GM15510 (cell line): Measurements from ENCODE around the gene METRNL.

Experiments used
- POLR2A ChIP-seq: IDR thresholded peaks from 3 replicates; pipeline ENCODE4 v1.6.1; 2011; ENCODE audit warnings: borderline replicate concordance; ENCODE audit not compliant: insufficient read length; ENCODE audit errors: extremely low read depth

METRNL gene

DNA sequence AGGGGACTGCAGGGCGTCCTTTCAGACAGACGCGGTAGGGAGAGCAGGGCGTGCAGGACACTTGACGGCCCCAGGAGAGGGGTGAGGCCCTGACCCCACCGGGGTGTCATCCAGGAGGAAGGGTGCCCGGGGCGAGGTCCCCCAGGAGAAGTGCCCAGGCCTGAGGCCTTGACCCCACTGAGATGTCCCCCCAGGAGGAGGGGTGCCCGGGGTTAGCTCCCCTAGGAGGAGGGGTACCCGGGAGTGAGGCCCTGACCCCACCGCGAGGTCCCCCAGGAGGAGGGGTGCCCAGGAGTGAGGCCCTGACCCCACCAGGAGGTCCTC, 27.2 kb upstream of the METRNL start:
- TF ChIP-seq POLR2A: no peak

DNA sequence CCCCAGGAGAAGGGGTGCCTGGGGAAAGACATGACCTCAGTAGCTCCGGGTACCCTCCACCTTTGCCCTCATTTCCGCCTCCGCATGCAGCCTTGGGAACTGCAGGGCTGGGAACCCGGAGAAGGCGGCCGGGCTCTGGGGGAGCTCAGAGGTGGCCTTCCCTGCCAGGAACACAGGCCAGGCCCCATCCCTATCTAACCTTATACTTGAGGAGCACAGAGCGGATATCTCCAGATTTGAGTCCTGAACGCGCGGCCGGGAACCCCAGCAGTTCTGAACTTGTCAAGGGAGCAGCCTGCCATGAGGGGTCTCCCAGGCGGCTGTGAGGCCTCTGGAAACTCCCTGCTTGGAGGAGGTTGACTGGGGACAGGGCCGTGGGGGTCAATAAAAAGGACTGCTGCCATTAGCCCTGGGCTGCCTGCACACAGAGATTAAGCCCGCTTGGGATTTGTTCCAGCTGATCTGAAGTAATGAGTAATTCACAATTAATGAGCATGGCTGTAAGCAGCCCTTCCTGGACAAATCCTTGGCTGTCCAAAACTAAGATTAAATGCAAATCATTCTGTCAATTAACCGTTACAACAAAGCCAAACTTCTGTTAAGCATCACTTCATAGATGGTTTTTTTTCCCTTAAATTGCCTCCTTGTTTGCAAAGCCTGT, 26.3 kb upstream of the METRNL start:
- TF ChIP-seq POLR2A: no peak

DNA sequence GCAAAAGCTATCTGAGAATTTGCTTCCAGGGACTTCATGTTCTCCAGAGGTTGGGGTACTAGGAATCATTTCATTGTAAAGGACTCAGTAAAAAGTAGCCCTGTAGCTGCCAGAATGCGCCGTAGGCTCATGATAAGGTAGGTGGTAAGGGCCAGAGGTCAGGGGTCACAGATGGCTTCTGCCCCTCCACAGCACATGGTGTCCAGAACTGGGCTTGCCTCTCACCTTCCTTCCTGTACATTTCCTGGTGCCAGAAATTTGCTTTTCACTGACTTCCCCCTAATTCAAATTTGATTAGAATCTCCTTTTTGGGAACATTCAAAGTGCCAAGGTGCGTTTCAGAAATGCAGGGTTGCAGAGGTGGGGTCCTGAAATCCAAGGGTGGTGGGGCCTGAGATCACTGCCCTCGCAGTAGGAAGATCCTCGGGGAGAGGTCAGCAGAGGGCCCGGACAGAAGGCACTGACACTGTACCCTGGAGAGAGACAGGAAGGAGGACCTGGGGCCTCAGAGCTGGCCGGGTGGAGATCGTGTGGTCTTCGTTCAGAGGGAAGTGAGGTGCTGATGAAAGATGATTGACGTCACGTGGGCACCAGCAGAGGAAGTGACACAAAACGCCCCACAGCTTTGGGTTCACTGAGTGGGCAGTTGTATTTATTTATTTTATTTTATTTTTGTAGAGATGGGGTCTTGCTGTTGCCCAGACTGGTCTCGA, 25.5 kb upstream of the METRNL start:
- TF ChIP-seq POLR2A: no peak

DNA sequence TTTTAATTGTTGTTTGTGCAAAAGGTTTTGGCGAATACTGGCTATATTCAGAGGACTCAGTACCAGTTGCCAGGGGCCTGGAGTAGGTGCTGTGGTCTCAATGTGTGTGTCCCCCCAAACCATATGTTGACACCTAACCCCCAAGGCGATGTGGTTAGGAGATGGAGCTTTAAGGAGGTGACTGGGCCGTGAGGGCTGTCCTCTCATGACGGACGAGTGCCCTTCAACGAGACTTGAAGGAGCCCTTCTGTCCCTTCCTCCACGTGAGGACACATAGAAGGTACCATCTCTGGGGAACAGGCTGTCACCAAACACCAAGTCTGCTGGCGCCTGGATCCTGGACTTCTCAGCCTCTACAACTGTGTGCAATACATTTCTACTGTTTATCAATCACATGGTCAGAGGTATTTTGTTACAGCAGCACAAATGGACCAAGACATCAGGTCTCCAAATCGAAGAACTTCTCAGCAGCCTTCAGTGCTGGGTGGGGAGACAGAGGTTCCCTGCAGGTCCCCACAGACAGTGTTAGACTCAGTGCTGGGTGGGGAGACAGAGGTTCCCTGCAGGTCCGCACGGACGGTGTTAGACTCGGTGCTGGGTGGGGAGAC, 24.8 kb upstream of the METRNL start:
- no peak for TF ChIP-seq POLR2A

DNA sequence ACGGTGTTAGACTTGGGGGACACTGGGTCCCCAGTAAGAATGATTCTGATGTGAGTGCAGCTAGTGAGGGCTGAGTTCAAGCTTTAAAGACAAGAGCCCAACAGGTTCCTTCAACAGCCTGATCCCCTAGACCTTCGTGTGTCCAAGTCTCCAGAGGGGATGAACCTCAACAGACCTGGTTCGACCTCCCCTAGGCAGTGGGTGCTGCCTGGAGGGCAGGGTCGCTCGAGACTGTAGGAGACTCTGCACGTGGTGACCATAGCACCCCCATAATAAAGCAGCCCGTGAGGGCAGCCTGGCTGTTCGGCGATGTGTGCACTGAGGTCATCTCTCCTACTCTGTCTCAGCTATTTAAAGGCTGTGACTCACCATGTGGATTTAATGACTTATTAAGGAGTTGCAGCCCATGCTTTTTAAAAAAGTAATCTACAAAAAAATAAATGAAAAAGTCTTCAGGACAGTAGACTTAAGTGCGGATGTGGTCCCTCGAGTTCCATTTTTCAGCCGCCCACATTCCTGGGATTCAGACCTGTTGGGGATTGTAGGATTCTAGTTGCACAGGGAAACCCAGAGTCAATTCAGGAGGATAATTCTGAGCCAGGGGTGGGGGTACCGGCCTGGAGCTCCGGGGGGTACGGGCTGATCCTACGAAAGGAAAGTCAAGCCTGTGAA, 23.4 kb upstream of the METRNL start:
- TF ChIP-seq POLR2A: no peak

DNA sequence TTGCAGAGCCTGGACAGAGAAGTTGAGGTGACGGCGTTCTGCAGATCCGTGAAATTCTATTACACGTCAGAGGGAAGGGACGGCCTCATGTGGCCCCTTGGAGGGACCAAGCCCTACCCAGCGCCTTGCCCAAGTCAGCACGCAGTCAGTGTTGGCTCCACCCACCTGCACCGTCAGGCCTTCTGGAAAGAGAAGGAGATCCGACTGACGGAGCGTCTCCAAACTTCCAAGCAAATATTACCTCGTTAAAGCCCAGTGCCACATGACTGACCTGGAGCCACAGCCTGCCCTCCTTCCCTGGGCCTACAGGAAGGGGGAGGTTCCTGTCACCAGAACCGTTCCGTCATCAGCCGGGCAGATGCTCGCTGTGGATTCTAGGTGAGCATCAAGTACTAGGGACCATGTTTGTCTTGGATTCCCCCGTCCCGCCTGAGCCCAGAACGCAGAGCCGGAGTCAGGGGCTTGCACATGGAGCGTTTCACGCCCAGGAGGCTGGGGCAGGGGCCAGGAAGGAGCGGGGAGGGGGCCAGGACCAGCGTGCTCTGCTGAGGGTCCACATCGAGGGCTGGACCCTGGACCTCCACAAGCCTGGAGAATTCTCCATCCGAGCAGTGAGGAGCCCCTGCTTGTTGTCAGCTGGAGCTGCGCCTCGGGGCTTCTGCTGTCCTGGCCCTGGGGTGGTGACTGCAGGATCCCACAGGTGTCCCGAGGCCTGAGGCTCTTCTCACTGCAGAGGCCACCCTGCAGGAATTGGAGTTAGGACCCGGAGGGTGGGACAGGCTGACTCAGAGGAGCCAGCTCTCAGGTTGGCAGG, 22.6 kb upstream of the METRNL start:
- no peak for TF ChIP-seq POLR2A

DNA sequence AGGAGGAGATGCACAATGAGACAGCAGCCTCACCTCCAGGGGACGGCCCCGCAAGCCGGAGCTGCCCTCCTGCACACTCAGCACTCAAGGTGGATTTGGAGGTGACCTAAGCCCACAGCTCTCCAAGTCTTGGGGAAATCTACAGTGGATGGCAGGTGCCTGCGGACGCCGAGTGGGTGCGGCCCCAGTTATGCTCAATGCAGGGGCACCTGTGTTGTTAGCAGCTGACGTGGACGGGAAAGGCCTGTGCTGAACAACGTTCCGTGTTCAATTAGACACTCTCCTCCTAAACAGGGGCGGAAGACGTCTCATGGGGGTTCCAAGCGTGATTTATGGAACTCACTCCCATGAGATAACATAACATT, 22.0 kb upstream of the METRNL start:
- no peak for TF ChIP-seq POLR2A

DNA sequence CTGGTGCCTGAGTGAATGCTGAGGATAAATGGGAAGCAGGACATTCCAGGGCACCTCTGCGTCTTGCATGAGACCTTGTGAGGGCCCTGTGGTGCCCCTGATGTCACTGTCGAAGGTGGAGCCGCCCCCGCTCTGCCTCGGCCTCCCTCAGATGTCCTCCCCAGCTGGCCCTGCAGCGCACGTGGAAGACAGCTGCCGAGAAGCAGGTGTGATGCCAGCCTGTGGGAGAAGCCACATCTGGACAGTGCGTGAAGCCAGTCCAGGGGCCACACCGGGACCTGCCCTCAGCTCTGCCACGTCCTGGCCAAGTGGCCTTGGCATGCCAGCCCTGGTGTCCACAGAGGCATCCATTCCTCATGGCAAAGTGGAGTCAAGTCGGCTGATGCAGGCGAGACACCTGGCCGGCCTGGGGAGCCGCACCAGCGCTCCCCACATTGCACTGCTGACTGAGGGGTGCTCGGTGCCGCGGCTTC, 21.6 kb upstream of the METRNL start:
- no peak for TF ChIP-seq POLR2A

DNA sequence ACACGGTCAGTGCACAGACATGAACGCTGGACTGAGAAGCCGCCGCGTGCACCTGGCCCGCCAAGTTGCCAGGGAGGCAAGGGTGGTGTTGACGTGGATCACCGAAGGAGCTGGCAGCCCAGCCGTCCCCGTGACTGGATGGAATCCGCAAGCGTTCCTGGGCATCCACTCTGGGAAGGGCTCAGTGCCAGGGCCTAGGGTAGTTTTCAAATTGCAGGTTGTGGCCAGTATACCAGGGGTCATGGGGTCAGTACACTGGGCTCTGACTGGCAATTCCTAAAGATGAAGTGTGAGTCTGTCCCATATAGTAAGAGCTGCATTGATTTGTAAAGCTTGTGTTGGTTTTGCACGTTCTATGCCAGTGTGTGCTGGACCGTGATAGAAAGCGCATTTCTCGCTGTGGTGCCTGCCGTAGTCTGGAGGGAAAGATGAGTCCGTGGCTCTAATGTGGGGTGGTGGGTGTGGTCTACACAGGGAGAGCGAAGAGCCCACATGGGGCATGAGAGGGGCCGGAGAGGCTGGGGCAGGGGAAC, 21.1 kb upstream of the METRNL start:
- TF ChIP-seq POLR2A: no peak

DNA sequence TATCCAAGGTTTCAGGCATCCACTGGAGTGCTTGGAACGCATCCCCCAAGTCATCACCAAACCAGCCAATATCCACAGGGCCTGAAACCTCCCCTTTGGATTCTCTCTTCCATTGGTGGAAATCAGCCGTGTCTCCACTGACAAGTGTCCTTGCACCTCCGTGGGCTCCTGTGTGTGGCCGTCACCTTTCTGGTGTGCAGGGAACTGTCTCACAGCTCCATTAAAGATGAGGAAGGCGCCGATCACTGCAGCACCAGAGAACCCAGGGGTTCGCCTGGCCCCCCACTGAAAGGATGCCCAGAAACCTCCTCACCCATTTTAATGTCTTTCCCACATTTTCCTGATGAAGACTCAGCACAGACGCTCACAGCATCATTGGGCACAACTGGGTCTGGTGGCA, 17.8 kb upstream of the METRNL start:
- TF ChIP-seq POLR2A: no peak

DNA sequence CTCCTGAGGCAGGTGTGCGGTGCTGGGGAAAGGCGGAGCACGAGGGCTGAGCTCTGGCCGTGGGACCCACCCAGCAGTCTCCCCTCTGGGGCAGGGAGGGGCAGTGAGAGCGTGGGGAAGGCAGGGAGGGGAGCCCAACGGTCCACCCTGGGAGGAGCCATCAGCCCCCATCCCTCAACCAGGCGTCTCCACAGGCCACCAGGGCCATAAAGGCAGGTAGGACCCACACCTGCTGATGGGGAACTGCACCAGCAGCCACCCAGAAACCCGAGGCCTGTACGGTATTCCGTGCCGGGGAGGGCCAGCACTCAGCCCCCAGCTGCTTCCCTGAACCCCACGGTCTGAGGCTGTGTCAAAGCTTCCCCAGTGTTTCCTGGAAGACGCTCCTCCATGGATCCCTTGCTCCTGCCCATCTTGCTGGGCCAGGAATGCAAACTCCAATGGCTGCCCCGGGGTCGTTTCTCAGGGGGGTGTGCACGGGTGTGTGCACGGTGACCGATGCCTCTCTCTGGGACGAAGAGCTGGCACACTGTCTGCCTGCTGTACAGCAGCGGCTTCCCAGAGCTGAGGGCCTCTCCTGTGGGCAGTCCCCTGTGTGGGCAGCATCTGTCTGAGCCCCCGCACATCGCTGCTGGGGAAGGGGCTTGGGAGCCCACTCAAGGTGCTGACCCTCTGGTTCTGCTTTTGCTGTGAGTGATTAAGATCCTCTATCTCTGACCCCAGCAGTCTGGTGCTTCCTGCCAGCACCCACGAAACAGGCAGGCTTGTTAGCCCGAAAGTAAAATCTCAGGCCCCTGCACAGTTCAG, 17.2 kb upstream of the METRNL start:
- no peak for TF ChIP-seq POLR2A

DNA sequence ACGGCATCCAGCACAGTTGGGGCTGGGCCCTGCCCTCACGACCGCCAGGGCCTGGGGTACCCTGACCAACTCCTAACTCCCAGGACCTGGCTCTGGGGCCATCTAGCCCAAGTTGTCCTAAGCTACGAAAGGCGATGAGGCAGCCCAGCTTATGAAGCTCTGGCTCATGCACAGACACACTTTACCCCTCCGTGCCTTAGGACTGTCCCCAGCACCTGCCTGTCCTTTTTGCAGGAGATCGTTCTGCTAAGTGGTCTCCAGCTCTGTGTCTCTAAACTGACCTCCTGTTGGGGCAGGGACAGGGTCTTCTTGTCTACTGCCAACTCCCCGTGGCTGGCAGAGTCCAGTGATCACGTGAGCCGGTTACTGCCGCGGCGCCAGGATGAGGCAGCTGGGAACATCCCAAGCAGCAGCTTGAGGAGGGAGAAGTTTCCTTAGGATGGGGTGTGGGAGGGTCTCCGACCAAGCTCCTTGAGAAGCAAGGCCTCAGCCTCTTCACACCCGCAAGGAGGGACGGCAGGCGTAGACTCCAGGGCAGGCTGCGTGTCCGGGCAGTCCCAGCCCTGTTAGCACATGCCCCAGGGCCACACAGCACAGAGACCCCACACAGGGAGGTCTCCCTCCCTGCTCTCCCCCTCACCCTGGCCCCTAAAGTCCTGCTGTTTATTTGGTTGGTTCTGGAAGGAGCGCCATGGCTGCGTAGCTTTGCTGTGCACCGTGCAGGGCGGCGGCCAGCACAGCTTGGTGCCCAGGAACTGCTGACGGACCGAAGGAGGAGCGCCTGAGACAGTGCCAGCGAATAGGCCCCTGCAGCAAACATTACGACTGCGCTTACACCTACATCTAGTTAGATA, 16.4 kb upstream of the METRNL start:
- TF ChIP-seq POLR2A: no peak

DNA sequence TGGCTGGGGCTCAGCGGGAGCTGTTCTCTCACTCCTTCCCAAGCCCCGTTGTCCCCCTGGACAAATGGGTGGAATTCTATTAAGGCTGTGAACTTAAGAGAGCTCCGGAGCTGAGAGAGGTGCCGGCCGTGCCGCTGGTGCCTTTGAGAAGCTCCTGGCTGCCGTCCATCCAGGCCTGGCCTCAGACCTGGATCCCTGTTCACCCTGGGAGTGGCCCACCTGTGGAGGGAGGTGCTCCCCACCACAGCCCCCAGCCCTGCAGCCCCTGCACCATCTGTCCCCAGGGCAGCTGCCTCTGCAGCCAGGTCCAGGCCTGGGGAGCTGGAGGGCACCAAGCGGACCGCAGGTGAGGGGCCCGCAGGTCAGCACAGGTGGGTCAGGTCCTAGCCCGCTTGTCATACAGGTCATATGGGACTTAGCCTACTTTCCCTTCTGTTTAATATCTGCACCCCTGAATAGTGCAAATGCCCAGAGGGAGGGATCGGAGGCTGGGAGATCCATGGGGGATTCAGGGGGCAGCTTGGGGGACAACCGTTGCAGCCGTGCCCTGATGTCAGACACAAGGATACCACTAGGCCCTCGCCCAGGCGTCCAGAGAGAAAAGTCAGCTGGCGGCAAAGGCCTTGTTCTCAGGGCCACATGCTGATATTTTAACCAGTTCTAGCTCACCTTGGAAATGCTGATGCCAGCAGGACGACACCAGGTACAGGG, 15.2 kb upstream of the METRNL start:
- TF ChIP-seq POLR2A: no peak
